ENCODE measurements around the gene C2orf69.

DNA sequence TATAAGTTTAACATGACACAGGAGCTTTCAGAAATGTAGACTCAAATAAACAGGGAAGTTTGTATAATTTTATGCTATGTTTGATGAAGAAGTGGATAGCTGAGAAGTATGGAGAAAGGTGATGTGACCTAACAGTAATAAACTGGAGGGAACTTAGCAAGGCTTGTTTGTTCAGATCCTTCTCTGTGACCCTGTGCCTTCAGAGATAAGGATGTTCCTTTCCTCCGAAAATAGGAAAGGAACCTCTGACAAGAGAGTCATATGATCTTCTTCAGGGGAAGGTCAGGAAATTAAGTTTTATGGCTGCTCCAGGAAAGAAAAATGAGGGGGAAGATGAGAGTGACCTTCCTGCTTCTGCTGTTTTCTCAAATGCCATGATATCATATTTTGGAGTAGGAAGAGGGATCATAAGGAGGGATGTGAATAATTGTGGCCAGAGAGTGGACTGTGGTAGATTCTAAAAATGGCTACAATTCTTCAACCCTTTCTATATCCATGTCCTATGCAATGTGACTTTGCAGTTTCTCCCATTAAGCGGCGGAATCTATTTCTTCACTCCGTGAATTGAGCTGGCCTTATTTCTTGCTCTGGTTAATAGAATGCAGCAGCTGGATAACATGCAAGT, 8.5 kb upstream of the C2orf69 start:
- no peak for TF ChIP-seq POLR2A (IDR thresholded peaks at IDR 0.05)
- TF ChIP-seq, protein P1, sequence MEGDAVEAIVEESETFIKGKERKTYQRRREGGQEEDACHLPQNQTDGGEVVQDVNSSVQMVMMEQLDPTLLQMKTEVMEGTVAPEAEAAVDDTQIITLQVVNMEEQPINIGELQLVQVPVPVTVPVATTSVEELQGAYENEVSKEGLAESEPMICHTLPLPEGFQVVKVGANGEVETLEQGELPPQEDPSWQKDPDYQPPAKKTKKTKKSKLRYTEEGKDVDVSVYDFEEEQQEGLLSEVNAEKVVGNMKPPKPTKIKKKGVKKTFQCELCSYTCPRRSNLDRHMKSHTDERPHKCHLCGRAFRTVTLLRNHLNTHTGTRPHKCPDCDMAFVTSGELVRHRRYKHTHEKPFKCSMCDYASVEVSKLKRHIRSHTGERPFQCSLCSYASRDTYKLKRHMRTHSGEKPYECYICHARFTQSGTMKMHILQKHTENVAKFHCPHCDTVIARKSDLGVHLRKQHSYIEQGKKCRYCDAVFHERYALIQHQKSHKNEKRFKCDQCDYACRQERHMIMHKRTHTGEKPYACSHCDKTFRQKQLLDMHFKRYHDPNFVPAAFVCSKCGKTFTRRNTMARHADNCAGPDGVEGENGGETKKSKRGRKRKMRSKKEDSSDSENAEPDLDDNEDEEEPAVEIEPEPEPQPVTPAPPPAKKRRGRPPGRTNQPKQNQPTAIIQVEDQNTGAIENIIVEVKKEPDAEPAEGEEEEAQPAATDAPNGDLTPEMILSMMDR (IDR thresholded peaks at IDR 0.05), result no peak
- TF ChIP-seq POLR2AphosphoS5 (IDR thresholded peaks at IDR 0.05; ENCODE audit: insufficient read depth in 1 of 2, low read depth in 1 of 2), result no peak
